GM15510 (cell line): ENCODE measurements around the gene LAMA5.

ENCODE experiments used
- POLR2A ChIP-seq: IDR thresholded peaks from 3 replicates; pipeline ENCODE4 v1.6.1; 2011; ENCODE audit warnings: borderline replicate concordance; ENCODE audit not compliant: insufficient read length; ENCODE audit errors: extremely low read depth

LAMA5 gene

GRCh38 chr20:62407221-62407992 lies 40.3 kb upstream of the LAMA5 start, which contains the start of gene CABLES2:
CABLES2 (minus strand) TSS chr20:62407285; CDS start chr20:62407276, 9 bp downstream.
- TF ChIP-seq POLR2A, result peak; percentile 20

- no peak for TF ChIP-seq POLR2A
These were observed 39.6 kb upstream of the LAMA5 start for GRCh38 chr20:62406635-62407176.

GRCh38 chr20:62405981-62406513 lies 38.9 kb upstream of the LAMA5 start:
- TF ChIP-seq POLR2A, result no peak

GRCh38 chr20:62405108-62405980 lies 38.2 kb upstream of the LAMA5 start:
- no peak for TF ChIP-seq POLR2A

- no peak for TF ChIP-seq POLR2A
These were observed 37.6 kb upstream of the LAMA5 start for GRCh38 chr20:62404761-62405107.

GRCh38 chr20:62404112-62404665 lies 37.1 kb upstream of the LAMA5 start:
- no peak for TF ChIP-seq POLR2A

- no peak for TF ChIP-seq POLR2A
These were observed 36.2 kb upstream of the LAMA5 start for GRCh38 chr20:62403331-62403730.

GRCh38 chr20:62402456-62403150 lies 35.5 kb upstream of the LAMA5 start:
- TF ChIP-seq POLR2A, result no peak

GRCh38 chr20:62401331-62401779 lies 34.2 kb upstream of the LAMA5 start:
- TF ChIP-seq POLR2A, result no peak

- no peak for TF ChIP-seq POLR2A
These were observed 33.4 kb upstream of the LAMA5 start for GRCh38 chr20:62400541-62400940.

- TF ChIP-seq POLR2A, result no peak
These were observed 32.9 kb upstream of the LAMA5 start for GRCh38 chr20:62400021-62400420.

- TF ChIP-seq POLR2A, result no peak
These were observed 31.2 kb upstream of the LAMA5 start for GRCh38 chr20:62398120-62398821.

GRCh38 chr20:62396367-62397239 lies 29.5 kb upstream of the LAMA5 start:
- TF ChIP-seq POLR2A, result no peak
